ENCODE data around the gene DEFB124. TPM values are rescaled to one million over a fixed set of nuclear protein-coding genes. Genes with fewer than 3 reads are reported as not detected.
A peak's percentile ranks its signal among the peaks of the same experiment; 100 is the strongest.

DEFB124 gene
- total RNA-seq, 1 experiment from 2014 or later = not detected

DNA sequence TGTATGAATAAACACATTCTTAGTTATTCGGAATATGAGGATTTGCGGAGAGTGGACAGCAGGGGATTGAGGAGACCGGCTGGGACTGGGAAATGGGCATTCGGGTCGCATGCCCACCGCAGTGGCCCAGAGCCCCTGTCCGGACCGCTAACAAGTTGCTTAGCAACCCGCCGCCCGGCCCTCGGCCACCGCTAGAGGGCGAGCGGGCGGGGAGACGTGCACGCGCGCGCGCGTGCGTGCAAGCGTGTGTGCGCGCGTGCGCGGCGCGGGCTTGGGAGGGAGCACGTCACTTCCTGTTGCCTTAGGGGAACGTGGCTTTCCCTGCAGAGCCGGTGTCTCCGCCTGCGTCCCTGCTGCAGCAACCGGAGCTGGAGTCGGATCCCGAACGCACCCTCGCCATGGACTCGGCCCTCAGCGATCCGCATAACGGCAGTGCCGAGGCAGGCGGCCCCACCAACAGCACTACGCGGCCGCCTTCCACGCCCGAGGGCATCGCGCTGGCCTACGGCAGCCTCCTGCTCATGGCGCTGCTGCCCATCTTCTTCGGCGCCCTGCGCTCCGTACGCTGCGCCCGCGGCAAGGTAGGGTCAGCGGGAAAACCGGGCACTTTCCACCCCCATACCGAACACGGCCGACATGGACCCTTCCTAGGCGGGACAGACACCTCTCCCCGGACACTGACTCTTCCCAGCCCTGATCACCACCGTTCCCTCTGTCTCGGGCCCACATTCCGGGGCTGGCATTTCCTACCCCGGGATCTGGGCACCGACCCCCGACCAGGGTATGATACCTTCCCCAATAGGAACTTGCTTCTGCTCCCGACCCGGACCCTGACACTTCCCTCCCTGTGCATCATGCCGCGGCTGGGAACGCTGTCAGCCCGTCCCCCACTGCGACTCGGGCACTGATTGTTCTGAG, 39.5 kb upstream of the DEFB124 start, which contains the start of gene HM13:
HM13 (plus strand) TSS at position 289 of the 918 bp plus-strand sequence; CDS start at position 399, 110 bp downstream.
- no peak within 1 kb of the TSS for H4K5ac ChIP-seq (ENCODE audit: insufficient read length, low read depth, low read length)
- H3K23me2 ChIP-seq (ENCODE audit: insufficient read length, low read depth, low read length, poor library complexity, severe bottlenecking) = peaks cover 4% of the 10 kb centered on the region
- peak within 1 kb of the TSS; percentile 43 for H3K14ac ChIP-seq (ENCODE audit: insufficient read depth, low read length)
- no peaks in the 10 kb centered on the region for H3K9me3 ChIP-seq (ENCODE audit: control insufficient read depth, low read depth, low read length)
- Mint-ChIP-seq H3K36me3 (ENCODE audit: insufficient read depth in 1 of 3, low read depth in 3 of 3) (peaks cover 0 to 7% (median 7%) of the 10 kb centered on the region in 3 experiments; a peak in 3 of 7 replicates), H3K27me3 (ENCODE audit: low read depth) (peaks cover 4% of the 10 kb centered on the region), H3K27ac (no peak within 1 kb of the TSS; a peak in 1 of 7 replicates), H3K9me3 (peaks cover 0 to 12% of the 10 kb centered on the region in 2 experiments; a peak in 4 of 5 replicates), H3K4me1 (peaks cover 0 to 3% of the 10 kb centered on the region in 2 experiments; a peak in 1 of 4 replicates), H3K4me3 (peak within 1 kb of the TSS; percentile 43 to 73)
- H3K4ac ChIP-seq (ENCODE audit: low read depth, low read length) = no peak within 1 kb of the TSS
- H3K18ac ChIP-seq (ENCODE audit: insufficient read length, low read depth, low read length) = peak within 1 kb of the TSS; percentile 43
- H2BK120ac ChIP-seq (ENCODE audit: low read depth, low read length, poor library complexity, severe bottlenecking) = no peak within 1 kb of the TSS
- H3K9ac ChIP-seq (ENCODE audit: extremely low read depth, insufficient read length, low read length) = peak within 1 kb of the TSS; percentile 53
- no peak within 1 kb of the TSS for H3K27ac ChIP-seq (ENCODE audit: insufficient read length, low read depth, low read length)
- no peak within 1 kb of the TSS for H4K8ac ChIP-seq (replicated peaks; ENCODE audit: insufficient read length, low read depth, low read length)
- H2AK5ac ChIP-seq (ENCODE audit: insufficient read length, low read length) = no peak within 1 kb of the TSS
- no peak within 1 kb of the TSS for H3K23ac ChIP-seq (ENCODE audit: insufficient read length, low read depth, low read length)
- H3K56ac ChIP-seq (ENCODE audit: insufficient read length, low read depth, low read length) = no peak within 1 kb of the TSS
- peak within 1 kb of the TSS; percentile 95 for H3K4me2 ChIP-seq (ENCODE audit: insufficient read depth, insufficient read length, low read length)
- no peak within 1 kb of the TSS for H4K91ac ChIP-seq (ENCODE audit: insufficient read length, low read depth, low read length)
- no peaks in the 10 kb centered on the region for H3K27me3 ChIP-seq (ENCODE audit: insufficient read depth, low read length)
- peak; percentile 95 for DNase-seq
- no peak within 1 kb of the TSS for H2AFZ ChIP-seq (ENCODE audit: low read length)
- H2BK20ac ChIP-seq (ENCODE audit: low read depth, low read length, poor library complexity, severe bottlenecking) = no peak within 1 kb of the TSS
- H3K4me1 ChIP-seq (ENCODE audit: insufficient read depth, low read length) = no peaks in the 10 kb centered on the region; the same call in 1 of the 2 replicates
- WGBS (ENCODE audit: extremely low coverage, insufficient read length, low lambda C conversion rate) = no CpG with 5 or more reads among the region's 86 CpGs
- peaks cover 6% of the 10 kb centered on the region for H3K79me1 ChIP-seq (ENCODE audit: insufficient read depth, low read depth, low read length, poor library complexity, severe bottlenecking)
- peaks cover 3% of the 10 kb centered on the region; the same call in 1 of the 2 replicates for H3K79me2 ChIP-seq (ENCODE audit: insufficient read depth, low read length)
- H2BK15ac ChIP-seq (ENCODE audit: low read depth, low read length) = no peak within 1 kb of the TSS
- H3T11ph ChIP-seq (ENCODE audit: low read length) = no peak within 1 kb of the TSS
- no peak within 1 kb of the TSS for H2BK5ac ChIP-seq (ENCODE audit: insufficient read length, low read length)
- H2BK12ac ChIP-seq (ENCODE audit: insufficient read length, low read depth, low read length) = no peak within 1 kb of the TSS
- TF ChIP-seq, protein P1, sequence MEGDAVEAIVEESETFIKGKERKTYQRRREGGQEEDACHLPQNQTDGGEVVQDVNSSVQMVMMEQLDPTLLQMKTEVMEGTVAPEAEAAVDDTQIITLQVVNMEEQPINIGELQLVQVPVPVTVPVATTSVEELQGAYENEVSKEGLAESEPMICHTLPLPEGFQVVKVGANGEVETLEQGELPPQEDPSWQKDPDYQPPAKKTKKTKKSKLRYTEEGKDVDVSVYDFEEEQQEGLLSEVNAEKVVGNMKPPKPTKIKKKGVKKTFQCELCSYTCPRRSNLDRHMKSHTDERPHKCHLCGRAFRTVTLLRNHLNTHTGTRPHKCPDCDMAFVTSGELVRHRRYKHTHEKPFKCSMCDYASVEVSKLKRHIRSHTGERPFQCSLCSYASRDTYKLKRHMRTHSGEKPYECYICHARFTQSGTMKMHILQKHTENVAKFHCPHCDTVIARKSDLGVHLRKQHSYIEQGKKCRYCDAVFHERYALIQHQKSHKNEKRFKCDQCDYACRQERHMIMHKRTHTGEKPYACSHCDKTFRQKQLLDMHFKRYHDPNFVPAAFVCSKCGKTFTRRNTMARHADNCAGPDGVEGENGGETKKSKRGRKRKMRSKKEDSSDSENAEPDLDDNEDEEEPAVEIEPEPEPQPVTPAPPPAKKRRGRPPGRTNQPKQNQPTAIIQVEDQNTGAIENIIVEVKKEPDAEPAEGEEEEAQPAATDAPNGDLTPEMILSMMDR (conservative IDR thresholded peaks at IDR 0.05) = peak; percentile 100
- peaks cover 2% of the 10 kb centered on the region for H4K20me1 ChIP-seq (ENCODE audit: control insufficient read depth, insufficient read depth, insufficient read length)
